ENCODE data around the gene TBC1D10A.
A peak's percentile ranks its signal among the peaks of the same experiment; 100 is the strongest.

The TBC1D10A gene

GRCh38 chr22:30285176-30285845 is 41.4 kb downstream of the TBC1D10A start:
- DNase-seq = no peak

GRCh38 chr22:30284666-30285065 is 42.1 kb downstream of the TBC1D10A start:
- DNase-seq = no peak

DNA sequence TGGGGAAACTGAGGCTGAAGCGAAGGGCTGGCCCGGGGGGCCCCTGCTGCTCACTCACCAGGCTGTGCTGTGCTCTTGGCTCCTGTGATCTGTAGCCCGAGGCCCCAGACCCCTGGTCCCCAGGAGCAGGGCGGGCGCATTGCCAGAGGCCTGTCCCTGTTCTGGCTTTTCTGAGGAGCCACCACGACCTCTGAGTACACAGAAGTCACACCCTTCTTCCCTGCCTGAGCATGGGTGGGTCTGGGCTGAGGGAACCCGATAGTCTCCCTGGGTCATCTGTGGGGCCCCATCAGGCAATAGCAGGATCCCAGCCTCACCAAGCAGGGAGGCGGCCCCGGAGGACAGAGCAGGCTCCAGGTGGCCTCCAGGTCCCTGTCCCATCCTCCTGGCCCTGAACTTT is 42.6 kb downstream of the TBC1D10A start:
- no peak for DNase-seq

DNA sequence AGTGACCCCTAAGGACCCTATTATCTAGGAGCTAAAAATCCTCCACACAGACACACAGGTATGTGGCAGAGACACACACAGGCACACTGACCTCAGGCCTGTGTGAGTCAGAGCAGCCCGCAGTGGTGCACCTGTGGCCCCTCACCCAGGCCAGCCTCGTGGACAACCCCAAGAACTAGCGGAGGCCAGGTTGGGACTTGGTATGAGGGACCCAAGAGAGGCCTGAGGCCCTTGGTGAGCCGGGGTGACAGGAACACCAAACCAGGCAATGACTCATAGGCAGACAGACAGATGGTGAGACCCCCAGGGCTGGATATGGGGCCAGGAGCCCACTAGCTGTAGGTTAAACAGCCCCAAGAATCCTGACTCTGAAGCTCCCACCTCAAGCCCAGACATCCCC is 43.4 kb downstream of the TBC1D10A start:
- no peak for DNase-seq

DNA sequence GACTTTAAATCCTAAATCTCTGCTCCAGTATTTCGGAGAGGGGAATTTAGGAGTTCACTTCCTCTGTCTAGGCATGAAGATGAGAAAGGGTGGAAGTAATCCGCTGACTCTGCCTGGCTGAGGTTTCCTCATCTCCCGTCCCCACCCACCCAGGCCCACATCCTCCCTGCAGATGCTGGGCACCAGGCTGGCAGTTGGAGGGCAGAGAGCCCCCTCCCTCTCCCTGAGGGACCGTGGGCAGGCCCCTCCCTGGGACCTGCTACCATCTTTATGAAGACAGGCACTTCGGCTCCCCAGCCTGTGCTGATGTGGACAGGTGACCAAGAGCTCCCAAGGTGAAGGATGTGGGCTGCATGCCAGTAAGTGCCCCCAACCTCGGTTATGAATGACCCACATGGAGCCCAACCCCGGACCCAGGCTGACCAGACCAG is 44.1 kb downstream of the TBC1D10A start:
- DNase-seq = no peak

DNA sequence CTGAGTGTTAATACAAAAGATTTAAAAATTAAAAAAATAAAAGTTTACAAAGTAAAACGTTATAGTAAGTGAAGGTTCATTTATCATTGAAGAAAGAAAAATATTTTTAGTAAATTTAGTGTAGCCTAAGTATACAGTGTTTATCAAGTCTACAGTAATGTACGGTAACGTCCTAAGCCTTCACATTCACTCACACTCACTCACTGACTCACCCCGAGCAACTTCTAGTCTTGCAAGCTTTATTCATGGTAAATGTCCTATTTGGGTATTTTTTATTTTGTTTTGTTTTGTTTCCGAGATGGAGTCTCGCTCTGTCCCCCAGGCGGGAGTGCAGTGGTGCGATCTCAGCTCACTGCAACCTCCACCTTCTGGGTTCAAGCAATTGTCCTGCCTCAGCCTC is 46.2 kb downstream of the TBC1D10A start:
- no peak for DNase-seq

DNA sequence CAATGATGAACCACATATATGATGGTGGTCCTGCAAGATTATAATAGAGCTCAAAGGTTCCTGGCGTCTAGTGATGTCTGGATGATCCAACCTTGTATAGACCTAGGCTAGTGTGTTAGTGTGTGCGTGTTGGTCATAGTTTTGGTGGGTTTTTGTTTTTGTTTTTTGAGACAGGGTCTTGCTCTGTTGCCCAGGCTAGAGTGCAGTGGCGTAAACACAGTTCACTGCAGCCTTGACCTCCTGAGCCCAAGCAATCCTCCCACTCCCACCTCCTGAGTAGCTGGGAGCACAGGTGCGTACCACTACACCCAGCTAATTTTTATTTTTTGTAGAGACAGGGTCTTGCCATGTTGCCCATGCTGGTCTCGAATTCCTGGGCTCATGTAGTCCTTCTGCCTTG is 46.8 kb downstream of the TBC1D10A start:
- no peak for DNase-seq

DNA sequence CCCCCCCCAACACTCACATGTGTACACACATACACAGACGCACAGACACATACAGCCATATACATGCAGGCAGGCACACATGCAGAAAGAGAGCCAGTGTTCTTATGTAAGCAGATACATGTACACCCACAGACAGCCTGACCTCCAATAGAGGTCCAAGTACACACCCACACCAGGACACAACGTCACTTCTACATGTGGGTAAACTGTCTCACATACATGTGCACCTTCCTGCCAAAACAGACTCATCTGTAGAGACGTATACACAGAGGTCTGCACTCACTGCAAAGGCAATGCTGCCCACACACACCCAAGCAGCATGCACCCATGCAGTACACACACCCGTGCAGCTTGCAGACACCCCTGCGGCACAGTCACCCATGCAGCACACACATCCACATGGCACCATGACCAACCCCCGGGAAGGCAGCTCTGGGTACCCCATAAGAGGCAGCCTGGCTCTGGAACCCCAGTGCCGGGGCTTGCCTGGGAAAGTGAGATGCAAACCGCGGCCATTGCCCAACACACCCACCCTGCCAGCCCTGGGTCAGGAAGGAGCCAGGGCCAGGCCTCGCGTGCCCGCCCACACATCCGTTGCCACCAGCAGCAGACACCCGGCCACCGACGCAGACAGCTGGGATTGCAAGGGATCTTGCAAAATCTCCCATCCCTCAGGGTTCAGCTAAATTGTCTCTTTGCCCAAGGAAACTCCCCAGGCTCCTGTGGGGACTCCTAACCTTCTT is 47.5 kb downstream of the TBC1D10A start:
- DNase-seq = no peak

DNA sequence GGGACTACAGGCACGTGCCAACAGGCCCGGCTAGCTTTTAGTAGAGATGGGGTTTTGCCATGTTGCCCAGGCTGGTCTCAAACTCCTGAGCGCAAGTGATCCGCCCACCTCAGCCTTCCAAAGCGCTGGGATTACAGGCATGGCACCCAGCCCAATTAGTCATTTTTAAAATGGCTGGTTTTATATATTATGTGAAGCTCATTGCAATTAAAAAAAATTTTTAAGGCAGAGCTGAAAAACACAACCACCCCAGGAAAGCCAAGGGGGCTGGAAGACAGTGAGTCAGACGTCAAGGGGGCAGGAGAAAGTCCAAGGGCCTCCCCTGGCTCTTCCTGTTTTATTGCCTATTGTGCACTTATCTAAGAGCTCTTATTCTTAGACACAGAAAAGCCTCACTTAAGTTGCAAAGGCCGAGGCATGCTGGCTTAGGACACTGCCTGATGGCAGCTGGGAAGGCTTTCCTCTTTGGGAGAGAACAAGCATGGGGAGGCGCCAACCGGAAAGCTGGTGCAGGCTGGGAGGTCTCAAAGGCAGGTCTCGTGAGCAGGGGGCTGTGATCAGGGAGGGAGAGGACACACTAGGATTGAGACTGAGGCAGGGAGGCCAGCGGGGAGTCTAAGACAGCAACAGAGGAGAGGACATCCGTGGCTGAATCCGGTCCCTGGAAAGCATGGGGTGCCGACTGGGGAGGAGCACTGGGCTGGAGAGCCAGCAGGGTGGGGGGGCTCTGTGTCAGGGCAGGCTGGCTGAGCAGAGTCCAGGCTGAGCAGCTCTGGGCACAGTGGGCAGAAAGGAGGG is 49.0 kb downstream of the TBC1D10A start:
- DNase-seq = no peak

DNA sequence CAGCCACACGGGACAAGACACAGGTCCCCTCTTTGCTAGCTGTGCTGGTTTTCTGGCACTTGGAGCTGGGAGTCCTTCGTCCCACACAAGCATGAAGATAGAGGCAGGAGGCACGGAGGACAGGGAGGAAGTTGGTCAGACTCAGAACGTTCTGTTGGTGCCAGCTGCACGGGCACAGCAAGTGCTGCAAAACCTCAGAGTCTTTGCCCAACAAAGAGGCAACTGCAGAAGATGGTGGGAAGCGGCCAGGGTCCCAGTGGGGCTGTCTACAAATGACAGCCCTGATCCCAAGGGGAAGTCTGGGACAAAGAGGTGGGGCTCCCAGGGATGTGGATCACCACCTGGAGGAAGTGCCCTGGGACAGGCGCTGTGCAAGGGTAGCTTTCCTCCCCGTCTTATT is 50.7 kb downstream of the TBC1D10A start:
- no peak for DNase-seq

DNA sequence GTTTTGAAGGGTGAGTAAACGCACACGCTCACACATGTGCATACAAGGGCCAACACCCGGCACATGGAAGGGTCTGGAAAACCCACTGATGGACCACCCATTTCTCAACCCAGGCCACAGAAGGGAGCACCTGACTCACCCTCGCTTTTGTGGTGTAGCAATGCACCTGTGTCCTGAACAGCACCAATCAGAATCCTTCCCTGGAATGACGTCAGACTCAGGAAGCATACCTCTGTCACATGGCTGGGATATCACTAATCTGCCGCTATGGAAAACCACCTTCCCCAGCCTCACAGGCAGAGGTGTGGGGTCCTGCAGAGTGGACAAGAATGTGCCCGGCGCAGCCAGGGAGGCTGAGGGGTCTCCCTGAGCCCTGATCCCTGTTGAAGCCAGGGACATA is 51.1 kb downstream of the TBC1D10A start:
- DNase-seq = peak; percentile 38

DNA sequence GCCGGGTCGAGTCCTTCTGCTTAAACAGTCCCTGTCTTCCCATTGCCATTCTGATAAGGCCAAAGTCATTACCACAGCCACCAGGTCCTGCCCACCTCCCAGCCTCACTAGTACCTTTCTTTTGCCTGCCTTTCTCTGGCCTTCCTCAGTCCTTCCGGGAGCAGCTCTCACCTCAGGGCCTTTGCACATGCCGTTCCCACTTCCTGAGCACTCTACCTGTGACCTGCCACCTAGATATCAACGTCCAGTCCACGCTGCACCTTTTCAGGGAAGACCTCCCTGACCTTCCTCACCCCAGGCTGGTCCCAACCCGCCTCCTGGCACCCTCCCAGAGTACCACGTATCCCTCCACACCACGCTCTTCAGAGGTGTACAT is 52.3 kb downstream of the TBC1D10A start:
- DNase-seq = no peak

- no peak for DNase-seq
These were observed 52.9 kb downstream of the TBC1D10A start for GRCh38 chr22:30273711-30274436.

GRCh38 chr22:30272781-30273601 is 53.8 kb downstream of the TBC1D10A start:
- DNase-seq = no peak

DNA sequence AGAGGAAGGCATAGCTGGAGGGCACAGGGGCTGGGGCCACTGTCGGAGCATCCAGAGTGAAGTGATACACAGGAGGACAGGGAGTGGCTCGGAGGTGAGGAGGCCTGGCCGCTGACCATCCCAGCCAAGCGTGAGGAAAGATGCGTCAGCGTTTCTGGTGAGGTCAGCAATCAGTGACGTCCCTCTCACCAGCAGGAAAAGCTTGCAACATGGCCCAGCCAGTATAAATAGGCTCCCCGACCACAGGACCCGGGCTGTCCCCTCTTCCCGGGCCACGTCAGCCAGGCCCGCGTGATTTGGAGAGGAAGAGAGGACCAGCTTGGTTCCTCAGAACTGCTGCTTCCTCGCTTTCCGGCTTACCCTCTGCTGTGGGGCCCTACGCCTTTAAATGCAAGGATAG is 55.9 kb downstream of the TBC1D10A start:
- DNase-seq = no peak

DNA sequence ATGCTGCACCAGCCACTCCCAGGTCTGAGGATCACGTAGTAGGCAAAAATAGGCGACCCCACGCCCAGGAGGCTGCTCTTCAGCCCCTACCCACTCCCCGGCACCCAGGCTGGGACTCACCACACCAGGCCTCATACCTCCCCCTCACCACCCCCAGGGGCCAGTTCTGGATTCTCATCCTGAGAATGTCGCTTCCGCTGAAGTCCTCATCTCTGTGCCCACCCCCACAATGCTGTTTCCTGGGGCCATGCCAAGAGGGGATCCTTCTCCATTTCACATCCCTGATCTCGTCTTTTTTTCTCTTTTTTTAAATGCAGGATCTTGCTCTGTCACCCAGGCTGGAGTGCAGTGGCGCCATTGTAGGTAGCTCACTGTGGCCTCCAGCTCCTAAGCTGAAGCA is 58.4 kb downstream of the TBC1D10A start:
- DNase-seq = no peak

GRCh38 chr22:30267382-30268302 is 59.1 kb downstream of the TBC1D10A start:
- DNase-seq = no peak

DNA sequence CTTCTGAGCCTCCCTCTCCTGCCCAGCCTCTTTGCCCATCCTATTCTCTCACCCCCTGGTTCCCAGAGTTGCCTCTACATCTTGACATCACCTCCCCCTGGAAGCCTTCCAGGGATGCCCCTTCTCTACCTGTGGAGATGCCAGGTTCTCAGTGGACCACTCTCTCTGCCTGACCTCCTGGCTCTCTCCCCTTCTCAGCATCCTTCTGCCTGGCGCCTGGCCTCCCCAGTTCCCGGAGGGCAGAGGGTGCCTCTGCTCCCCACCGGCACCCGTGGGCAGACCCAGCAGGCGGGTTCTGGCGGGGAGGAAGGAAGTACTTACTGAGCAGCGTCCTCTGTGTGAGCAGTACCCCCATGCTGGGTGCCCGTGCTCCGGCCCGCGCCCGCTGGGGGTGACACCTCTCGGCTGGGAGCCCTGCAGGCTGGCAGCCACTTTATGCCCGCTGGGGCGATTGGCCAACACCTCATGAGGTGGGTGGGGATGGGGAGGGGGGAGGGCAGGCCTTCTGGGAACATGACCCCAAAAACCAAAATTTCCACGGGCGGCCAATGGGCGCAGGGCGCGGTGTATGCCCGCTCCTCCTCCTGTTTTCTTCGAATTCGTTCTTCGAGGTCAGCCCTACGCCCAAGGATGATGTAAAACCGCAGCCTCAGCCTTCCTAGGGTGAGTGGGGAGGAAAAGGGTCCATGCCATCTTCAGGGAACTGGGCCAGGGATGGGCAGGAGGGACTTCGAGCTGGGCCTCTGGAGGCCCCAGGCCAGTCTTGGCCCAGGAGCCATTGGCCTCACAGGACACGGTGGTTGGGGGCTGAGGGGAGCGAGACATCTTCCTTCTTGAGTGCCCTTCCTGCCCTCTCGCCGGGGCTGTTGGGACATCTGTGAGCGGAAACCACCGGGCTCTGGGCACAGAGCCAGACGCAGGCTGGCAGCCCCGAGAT is 60.0 kb downstream of the TBC1D10A start, which contains the start of gene OSM:
TSS of gene OSM (minus strand) at position 407 of the 937 bp plus-strand sequence. CDS start at position 355, 52 bp downstream.
- DNase-seq = peak; percentile 45

DNA sequence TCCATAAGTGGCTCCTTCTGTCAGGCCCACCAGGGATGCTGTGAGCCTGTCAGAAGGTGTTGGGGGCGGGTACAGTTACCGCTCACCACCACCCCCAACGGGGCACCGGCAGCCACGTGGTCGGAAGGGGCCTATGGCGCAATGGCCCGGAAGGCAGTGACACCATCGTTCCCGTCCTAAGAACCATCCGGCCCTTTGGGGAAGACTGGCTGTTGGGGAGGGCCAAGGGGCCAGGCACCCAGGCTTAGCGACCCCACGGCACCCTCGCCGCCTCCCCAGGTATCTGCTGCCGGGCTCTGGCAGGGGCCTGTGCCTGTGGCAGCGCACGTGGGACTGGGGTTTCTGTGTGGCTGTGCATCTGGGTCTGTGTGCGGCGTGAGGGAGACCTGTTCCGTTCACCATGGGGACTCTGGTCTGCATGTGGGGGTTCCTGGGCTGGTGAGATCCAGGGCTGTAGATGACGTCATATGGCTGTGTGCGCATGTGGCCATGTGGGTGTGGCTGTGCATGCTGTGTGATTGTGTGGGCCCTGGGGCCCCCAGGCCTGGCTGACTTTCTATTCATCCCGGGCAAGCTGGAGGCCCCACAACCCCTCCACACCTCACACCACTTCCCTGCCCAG is 60.8 kb downstream of the TBC1D10A start:
- DNase-seq = peak; percentile 79

Data from activated T-cell treated with anti-CD3 and anti-CD28 coated beads for 4 hours (primary cell).